LHCN-M2 (cell line): ENCODE data around the gene CIRBP. TPM values are rescaled to one million over a fixed set of nuclear protein-coding genes. Genes with fewer than 3 reads are reported as not detected.

ENCODE experiments used
- DNase-seq: peaks from one replicate; pipeline ENCODE4 v3.0.0-alpha.2; 2012; ENCODE audit warnings: low read depth
- total RNA-seq: library from RNA; depleted of rRNA; stranded (reverse); fragments of >200 nt; gene quantifications from 2 replicates; pipeline ENCODE4 v1.2.3, GENCODE V29; 2014

CIRBP gene
- total RNA-seq, 1 experiment from 2014 or later = 293 TPM

DNA sequence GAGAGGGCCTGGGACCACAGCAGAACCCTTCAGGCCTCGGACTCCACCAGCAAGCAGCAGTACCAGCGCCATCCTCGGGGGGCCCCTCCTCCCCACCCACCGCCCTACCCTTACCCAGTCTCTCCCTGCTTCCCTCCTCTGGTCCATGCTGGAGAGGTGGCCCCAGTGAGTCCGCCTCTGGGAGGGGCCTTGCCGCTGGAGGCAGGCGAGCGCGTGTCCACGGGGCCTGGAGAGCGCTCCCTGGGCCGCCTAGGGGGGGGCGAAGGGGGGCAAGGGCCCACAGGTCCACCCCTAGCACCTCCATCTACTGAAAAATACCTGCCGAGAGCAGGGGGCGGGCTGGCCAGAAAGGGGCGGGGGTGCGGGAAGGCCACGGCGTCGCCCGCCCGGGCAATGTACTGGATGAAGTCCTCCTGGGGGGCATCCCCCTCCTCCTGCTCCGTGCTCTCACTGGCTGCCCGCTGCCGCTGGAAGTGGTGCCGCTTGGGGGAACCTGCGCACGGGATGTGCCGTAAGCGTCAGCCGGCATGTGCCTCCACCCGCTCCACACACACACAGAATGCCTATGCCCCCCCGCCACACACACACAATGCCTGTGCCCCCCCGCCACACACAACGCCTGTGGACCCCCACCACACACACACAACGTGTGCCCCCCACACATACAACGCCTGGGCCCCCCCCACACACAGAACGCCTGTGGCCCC lies 38.2 kb upstream of the CIRBP start:
- DNase-seq = no peak

DNA sequence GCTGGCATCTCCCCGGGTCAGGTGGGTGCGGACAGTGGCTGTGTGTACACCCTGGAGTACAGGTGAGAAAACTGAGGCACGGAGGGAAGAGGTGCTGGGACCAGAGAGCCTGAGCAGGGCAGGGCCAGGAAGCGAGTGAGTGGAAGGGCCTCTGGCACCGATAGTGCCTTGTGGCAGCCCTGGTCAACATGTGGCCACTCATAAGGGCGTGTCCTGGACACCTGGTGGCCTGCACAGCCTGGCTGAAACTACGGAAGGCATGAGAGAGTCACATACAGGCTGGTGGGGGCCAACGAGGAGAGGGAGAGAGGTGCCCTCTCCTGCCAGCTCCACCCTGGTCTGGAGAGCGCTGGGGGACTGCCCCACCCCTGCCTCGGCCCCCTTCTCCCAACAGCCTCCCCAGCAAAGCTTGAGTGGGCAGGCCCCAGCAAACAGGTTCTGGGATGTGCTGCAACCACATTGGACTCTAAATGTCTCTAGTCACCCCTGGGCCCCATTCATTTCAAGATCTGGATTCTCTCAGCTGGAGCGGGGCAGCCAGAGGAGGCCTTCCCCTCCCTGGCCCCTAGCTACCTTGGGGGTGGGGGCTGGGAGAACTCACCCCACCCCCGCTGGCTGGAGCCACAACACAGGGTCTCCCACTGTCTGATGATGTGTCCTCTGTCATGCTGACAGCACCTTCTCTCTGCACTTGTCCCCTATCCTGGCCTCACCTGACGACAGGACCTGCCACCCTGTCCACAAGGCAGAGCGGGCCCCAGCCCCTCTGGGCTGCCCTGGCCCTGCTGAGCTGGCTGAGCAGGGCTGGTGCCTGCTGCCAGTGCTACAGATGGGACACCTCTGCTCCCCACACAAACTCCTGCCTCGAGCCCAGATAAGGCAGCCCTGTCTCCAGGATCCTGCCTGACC lies 37.1 kb upstream of the CIRBP start:
- DNase-seq = no peak

DNA sequence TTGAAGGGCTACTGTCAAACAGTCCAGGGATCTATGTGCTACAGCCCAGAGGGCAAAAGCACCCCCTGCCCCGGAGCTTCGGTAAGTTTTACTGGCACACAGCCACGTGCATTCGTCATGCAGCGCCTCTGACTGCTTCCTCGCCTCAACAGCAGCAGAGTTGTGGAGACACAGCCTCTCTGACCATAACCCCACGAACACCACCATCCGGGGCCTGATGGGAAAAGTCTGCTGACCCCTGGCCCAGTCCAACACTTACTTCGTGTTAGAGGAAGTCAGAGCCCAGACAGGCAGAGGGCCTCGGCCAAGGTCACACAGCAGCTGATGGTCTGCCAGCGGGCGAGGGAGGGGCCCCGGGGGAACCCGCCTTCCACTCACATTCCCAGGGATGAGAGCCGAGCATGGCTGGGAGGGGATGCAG lies 36.5 kb upstream of the CIRBP start:
- DNase-seq = no peak

DNA sequence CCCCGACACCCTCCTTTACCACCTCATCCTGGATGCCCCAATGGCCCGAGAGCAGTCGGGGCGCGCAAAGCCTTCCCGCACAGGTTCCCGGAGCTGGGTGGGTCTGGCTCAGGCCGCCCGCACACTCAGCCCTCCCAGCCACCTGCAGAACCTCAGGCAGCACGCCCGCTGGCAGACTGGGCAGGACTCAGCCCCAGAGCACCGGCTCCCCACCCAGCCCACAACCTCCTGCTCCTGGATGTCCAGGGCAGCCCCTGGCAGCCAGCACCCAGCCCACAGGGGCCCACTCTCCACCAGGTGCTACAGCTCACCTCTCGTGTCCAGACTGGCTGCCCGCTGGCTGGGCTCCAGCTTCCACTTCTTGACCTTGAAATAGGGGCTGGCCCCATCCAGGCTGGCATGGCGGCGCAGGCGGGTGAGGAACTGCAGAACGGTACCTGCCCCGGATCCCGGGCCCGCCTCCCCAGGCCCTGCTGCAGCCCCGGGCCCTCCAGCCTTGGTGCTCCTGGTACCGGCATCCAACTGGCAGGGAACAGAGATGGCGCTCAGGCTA lies 35.9 kb upstream of the CIRBP start:
- DNase-seq = no peak

DNA sequence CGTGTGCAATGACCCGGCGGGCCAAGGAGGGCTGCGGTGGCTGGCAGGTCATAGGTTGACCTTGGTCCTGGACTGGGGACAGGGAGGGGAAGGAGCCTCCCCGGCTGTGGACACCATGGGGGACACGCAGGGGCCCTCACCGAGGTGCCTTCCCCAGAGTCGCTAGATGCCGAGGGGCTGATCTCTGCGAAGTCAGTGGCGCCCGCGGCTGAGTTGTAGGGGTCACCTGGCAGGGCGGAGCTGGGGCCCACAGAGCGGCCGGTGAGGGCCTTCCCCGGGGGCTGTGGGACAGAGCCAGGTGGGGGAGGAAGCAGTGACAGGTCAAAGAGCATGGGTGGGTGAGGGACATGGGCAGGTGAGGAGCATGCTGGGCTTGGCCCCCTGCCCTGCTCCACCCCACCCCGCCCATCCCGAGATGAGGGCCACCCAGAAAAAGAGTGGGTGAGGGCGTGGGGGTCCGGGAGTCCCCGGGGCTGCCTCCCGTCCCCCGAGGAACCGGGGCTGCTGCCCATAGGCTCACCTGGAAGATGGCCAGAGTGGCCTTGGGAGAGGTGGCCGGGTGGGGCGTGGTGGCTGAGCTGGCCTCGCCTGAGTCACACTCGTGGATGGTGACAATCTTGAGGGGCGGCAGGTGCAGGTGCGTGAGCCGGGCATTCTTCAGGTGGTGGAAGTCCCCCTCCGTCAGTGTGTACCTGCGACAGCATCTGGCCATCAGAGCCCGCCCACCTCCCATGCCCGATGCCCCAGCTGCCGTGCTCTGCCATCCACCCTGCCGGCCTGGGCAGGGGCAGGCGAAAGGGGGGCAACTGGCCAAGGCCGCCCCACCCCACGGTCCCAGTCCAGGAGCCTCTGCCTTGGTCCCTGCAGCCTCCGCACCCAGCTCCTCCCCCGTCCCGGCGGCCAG lies 34.8 kb upstream of the CIRBP start:
- no peak for DNase-seq

DNA sequence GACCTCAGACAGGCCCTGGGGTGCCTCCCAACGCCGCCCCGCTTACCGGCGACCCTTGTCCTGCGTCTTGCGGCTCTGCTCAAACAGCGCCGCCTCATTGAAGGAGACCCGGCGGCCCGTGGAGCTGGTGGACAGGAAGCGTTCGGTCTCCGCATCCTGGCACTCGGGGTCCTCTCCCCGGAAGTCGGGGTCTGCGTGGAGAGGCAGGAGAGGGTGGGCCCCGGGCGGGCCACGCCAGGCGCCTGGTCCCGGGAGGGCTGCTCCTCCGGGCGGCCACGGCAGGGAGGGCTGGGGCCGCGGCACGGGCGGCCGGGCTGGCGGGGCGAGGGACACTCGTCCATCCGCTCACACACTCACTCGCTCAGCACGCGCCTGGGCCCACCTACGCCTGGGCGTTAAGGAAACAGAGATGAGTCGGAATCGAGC lies 34.2 kb upstream of the CIRBP start:
- DNase-seq = no peak

DNA sequence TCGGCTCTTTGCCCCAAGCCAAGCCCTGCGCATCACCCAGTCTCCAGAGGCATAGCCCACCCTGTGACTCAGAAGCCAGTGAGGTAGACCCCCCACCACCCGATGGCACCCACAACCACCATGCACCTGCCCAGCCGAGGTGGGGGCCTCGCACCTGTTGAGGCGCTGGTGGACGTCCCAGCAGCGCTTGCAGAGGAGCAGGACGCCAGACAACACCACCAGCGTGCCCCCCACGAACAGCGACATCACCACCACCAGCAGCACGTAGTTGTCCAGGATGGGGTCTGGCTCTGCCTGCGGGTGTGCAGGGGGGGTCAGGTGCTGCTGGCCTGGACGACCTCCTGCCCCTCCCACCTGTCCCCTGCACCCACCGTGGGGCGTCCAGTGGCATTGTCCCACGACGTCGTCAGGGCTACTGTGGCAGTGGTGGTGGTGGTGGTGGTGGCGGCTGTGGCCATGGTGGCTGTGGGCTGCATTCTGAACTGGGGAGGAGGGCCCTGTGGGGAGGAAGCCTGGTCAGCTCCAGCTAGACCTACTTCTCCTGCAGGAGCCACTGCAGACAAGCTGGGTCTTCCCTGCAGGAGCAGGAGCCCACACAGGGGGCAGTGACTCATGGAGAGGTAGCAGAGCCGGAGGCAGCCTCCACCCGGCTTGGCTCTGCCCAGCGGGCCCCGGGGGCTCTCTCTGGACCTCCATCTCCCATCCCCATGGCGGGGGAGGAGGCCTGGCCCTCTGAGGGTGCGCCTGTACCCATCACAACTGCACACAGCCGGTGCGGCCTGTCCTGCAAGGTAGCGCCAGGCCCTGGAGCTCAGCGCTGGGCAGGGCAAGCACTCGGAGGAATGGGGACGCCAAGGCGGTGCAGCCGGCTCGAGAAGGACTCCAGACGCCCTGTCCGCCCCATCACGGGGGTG lies 33.2 kb upstream of the CIRBP start:
- DNase-seq = no peak

DNA sequence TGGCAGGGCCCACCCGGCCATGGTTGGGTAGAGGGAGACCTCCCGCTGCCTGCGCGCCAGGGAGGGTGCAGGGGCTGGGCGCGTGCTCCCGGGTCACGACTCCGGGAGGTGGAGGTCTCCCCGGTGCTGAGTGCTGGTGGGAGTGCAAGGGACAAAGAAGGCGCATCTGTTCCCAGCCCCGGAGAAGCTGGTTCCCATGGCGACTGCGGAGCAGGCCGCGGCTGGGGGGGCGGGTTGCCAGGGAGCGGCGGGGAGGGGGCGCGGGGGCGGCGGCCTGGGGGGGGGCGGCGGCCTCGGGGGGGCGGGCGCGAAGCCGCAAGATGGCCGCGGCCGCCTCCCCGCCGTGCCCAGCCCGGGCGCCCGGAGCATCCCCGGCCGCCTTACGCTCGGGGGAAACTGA lies 32.6 kb upstream of the CIRBP start:
- no peak for DNase-seq

DNA sequence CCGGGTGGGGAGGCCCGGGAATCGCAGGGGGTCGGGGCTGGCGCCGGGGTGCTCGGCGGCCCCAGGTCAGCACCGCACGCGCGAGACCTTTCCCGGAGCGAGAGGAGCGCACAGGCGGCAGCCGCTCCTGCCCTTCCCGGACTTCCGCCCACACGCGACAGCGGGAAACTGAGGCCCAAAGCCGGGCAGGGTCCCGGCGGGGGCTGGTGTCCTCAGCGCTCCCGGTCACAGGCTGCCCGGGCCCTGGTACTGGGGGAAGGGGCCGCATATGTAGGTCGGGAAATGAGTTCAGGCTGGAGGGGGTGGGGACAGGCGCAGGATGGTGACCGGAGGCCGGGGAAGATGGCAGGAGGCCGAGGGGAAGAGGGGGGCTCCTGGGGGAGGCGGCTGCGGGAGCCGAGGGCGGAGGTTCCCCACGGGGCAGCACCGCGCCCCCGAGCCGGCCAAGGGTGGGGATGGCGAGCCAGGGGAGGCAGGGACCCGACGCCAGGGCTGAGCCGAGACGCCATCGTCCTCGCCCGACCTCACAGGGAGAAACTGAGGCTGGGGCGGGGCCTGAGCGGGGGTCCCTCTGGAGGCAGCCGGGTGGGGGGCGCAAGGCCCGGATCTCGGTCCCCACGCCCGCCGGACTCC lies 32.0 kb upstream of the CIRBP start:
- no peak for DNase-seq

DNA sequence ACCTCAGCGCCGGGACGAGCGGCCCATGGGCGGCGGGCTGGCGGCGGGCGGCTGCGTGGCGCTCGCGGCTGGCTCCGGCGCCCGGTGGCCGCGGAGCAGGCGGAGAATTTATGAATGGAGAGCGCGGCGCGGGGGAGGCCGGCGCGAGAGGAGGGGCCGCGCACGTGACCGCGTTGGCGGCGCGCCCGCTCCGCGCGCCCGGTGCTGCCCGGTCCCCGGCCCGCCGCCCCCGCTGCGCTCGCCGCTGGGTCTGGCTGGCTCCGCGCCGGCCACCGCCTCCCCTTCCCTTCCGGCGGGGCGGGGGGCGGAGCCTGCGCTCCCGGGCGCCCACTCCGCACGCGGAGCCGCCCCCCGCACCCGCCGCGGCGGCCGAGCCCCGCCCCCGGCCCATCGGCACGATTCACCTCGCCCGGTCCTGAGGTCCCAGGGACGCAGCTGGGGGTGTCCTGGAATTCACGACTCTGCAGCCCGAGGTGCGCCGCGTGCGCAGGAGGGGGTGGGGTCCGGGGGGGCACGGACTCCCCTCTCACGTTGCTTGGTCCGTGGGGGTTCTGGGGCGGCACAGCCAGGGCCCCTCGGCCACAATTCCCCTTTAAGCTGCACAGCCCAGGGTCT lies 31.3 kb upstream of the CIRBP start, which contains the start of gene CBARP:
CBARP (minus strand) TSS at position 252 of the 615 bp plus-strand sequence. CDS start 1,905 bp downstream, outside the sequence.
- DNase-seq = no peak

DNA sequence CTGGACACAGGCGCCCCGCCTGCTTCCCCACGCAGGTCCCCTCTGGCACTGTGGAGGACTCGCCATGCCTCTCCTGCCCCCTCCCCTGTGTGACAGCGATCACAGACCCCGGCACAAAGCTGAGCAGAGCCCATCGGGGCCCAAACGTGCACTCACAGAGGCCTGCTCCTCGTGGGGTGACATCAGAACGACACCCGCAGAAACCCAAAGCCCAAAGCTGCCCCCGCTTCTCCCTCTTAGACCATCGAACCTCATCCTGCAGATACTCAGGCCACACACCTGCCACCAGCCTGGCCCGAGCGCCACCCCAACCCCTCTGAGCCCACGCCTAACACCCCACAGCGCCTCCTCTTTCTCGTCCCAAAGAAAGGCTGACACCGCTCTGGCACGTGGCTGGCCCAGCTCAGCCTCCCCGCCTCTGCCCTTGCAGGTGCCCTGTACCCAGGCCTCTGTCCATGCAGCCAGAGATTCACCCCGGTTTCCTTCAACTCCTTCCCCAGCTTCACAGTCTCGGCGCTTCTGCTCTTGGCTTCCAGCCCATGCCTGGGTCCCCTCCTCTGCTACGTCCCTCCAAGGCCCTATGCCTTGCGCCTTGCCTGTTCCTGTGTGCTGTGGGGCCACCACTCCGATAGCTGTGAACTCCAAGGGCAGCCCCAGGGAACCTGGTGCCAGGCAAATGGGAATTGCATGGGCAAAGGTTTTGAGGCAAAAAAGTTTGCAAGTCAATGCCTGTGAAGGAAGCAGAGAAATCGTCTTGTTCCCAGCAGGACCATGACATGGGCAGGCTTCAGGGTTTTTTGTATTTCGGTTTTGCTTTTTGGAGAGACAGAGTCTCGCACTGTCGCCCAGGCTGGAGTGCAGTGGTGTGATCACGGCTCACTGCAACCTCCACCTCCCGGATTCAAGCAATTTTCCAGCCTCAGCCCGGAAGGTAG lies 30.5 kb upstream of the CIRBP start:
- no peak for DNase-seq

DNA sequence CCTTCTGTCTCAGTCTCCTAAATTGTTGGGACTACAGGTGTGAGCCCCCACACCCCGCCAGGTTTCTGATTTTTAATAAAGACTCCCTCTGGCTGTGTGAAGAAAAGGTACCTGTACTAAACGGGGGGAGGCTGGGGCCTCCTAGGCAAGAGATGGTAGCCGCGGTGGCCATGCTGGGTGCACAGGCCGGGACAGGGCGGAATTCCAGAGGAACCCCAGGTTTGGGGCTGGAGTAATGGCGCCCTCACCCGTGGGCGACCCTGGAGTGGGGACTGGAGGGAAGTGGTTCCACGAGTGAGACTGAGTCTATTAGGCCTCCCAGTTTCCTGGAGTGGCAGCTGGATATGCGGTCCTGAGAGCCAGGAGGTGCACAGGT lies 29.7 kb upstream of the CIRBP start:
- DNase-seq = no peak

DNA sequence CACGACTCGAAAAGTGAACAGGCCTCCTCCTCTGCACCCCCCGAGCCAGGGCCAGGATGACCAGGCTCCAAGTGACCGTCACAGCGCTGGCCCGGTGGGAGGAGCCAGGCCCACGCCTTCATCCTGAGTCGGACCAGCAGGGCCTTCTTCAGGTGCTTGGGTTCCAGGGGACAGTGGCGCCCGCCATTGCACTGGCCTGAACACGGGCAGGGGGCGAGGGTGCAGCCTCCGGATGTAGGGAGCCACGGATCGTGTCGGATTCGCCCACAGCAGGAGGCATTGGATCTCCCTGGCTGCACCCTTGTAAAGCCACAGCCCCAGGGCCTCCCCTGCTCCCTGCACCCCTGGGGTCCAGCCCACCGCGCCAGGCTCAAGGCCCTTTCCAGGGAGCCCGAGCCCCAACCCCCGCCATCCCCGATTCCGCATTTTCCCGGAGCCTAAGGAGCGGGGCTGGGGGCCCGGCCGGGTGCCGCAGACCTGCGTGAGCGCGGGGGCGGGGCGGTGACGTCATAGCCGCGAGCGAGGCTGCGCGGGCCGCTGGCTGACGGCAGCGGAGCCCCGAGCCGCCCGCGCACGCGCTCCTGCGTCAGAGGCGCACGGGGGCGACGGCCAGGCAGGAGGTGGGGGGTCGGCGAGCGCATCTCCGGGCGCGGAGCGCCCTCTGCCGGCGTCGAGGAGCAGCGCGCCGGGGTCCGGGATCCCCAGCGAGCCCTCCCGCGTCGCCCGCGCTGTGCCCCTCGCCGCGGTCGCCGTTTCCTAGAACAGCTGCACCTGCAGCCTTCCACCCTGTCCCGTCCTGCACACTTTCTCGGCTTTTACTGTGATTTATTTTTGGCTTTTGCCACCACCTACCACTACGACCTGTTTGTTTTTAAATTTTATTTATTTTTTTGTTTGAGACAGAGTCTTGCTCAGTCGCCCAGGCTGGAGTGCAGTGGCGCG lies 29.1 kb upstream of the CIRBP start:
- peak; percentile 85 for DNase-seq

DNA sequence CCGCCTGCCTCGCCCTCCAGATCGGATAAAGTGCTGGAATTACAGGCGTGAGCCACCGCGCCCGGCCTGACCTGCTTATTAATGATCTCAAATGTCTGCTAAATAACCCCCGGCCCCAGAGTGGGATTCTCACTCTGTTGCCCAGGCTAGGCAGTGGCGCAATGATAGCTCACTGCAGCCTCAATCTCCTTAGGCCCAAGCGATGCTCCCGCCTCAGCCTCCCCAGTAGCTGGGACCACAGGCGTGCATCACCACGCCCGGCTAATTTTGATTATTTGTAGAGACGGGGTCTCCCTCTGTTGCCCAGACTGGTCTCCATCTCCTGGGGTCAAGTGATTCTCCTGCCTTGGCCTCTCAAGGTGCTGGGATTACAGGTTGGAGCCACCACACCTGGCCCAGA lies 28.2 kb upstream of the CIRBP start:
- DNase-seq = no peak

DNA sequence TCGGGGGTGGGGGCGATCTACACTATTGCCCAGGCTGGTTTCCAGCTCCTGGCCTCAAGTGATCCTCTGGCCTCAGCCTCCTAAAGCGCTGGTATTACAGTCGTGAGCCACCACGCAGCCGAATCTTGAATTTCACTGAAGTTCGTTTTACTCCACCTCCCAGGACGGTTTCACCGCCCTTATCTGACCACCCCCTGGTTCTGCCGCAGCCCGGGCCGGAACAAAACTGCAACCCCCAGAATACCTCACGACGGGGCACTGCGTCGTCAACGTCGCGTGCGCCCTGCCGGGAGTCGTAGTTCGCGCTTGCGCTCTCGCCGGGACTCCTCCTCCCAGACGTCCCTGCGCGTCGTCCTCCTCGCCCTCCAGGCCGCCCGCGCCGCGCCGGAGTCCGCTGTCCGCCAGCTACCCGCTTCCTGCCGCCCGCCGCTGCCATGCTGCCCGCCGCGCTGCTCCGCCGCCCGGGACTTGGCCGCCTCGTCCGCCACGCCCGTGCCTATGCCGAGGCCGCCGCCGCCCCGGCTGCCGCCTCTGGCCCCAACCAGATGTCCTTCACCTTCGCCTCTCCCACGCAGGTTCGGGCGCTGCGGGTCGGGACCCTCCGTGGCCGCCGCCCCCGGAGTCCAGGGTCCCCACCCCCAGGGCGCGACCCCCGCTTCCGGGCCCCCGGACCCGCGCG lies 27.6 kb upstream of the CIRBP start, which contains the start of gene ATP5F1D:
ATP5F1D (plus strand) TSS at position 335 of the 679 bp plus-strand sequence; CDS start at position 435, 100 bp downstream.
- DNase-seq = peak; percentile 94
